Mesenchymal stem cell (in vitro differentiated cells and primary cell): Measurements from ENCODE around the gene FHIT.

ENCODE experiments used
- DNase-seq: peaks from one replicate; pipeline ENCODE4 v3.0.0-alpha.2; 2013
- H2AFZ ChIP-seq: one replicate; pipeline ENCODE4 v1.6.1; 2013; ENCODE audit warnings: low read depth, mild to moderate bottlenecking, control low read depth, inconsistent platforms, low read length, moderate library complexity
- H2AK5ac ChIP-seq: 2 replicates; pipeline ENCODE4 v1.6.1; 2013; ENCODE audit warnings: low read length, moderate library complexity, mild to moderate bottlenecking, inconsistent platforms; ENCODE audit not compliant: severe bottlenecking
- H2BK120ac ChIP-seq: one replicate; pipeline ENCODE4 v1.6.1; 2013; ENCODE audit warnings: low read depth, mild to moderate bottlenecking, inconsistent platforms, low read length, moderate library complexity
- H2BK12ac ChIP-seq, 2 experiments: one replicate each; pipeline ENCODE4 v1.6.1; 2013; ENCODE audit warnings: inconsistent platforms in 2 of 2, low read length in 2 of 2, mild to moderate bottlenecking in 2 of 2, moderate library complexity in 2 of 2, control low read depth in 1 of 2
- H2BK15ac ChIP-seq: one replicate; pipeline ENCODE4 v1.6.1; 2013; ENCODE audit warnings: mild to moderate bottlenecking, low read depth, inconsistent platforms; ENCODE audit not compliant: poor library complexity, severe bottlenecking
- H2BK5ac ChIP-seq: 2 replicates; pipeline ENCODE4 v1.6.1; 2013; ENCODE audit warnings: low read depth, mild to moderate bottlenecking, low read length, control low read depth, inconsistent platforms; ENCODE audit not compliant: poor library complexity, severe bottlenecking
- H3K14ac ChIP-seq, 2 experiments: one replicate each; pipeline ENCODE4 v1.6.1; 2013; ENCODE audit warnings: inconsistent platforms in 2 of 2, low read length in 2 of 2, control low read depth in 1 of 2, mild to moderate bottlenecking in 1 of 2, moderate library complexity in 1 of 2
- H3K18ac ChIP-seq, 2 experiments: one replicate each; pipeline ENCODE4 v1.6.1; 2013; ENCODE audit warnings: inconsistent platforms in 2 of 2, low read length in 2 of 2, control low read depth in 1 of 2, low read depth in 1 of 2, mild to moderate bottlenecking in 1 of 2
- H3K23ac ChIP-seq, 2 experiments: one replicate each; pipeline ENCODE4 v1.6.1; 2013; ENCODE audit warnings: inconsistent platforms in 2 of 2, low read length in 2 of 2, mild to moderate bottlenecking in 2 of 2, moderate library complexity in 2 of 2, control low read depth in 1 of 2
- H3K27ac ChIP-seq: 2 replicates; pipeline ENCODE4 v1.5.1; 2013; ENCODE audit warnings: mild to moderate bottlenecking, moderate library complexity, low read length, control low read depth, inconsistent platforms; ENCODE audit not compliant: poor library complexity, severe bottlenecking
- H3K27me3 ChIP-seq, 2 experiments: 2 replicates each; pipeline versions ENCODE4 v1.6.1 to v1.7.0; 2013; ENCODE audit warnings: low read length in 2 of 2, mild to moderate bottlenecking in 2 of 2, moderate library complexity in 2 of 2, control low read depth in 1 of 2, inconsistent platforms in 1 of 2; ENCODE audit not compliant: control insufficient read depth in 1 of 2, insufficient read depth in 1 of 2
- H3K36me3 ChIP-seq, 2 experiments: 2 replicates each; pipeline versions ENCODE4 v1.6.1 to v1.7.0; 2013; ENCODE audit warnings: low read length in 2 of 2, control low read depth in 1 of 2, inconsistent platforms in 1 of 2, low read depth in 1 of 2, mild to moderate bottlenecking in 1 of 2; ENCODE audit not compliant: insufficient read depth in 2 of 2, control insufficient read depth in 1 of 2
- H3K4ac ChIP-seq, 2 experiments: one replicate each; pipeline ENCODE4 v1.6.1; 2013; ENCODE audit warnings: inconsistent platforms in 2 of 2, low read length in 2 of 2, mild to moderate bottlenecking in 2 of 2, moderate library complexity in 2 of 2, control low read depth in 1 of 2, low read depth in 1 of 2
- H3K4me1 ChIP-seq: 2 replicates; pipeline ENCODE4 v1.6.1; 2013; ENCODE audit warnings: low read depth, low read length, control low read depth; ENCODE audit not compliant: control insufficient read depth, insufficient read depth
- H3K4me2 ChIP-seq: 2 replicates; pipeline ENCODE4 v1.6.1; 2013; ENCODE audit warnings: low read length, mild to moderate bottlenecking, inconsistent platforms; ENCODE audit not compliant: poor library complexity, severe bottlenecking
- H3K4me3 ChIP-seq, 2 experiments: 2 replicates each; pipeline versions ENCODE4 v1.5.1 to v1.7.0; 2013; ENCODE audit warnings: low read length in 2 of 2, mild to moderate bottlenecking in 2 of 2, control low read depth in 1 of 2, low read depth in 1 of 2; ENCODE audit not compliant: insufficient read depth in 1 of 2
- H3K79me1 ChIP-seq: replicated peaks from 2 replicates; pipeline ENCODE4 v1.6.1; 2013; ENCODE audit warnings: mild to moderate bottlenecking, control low read depth, low read length, inconsistent platforms; ENCODE audit not compliant: poor library complexity, severe bottlenecking
- H3K9ac ChIP-seq: 2 replicates; pipeline ENCODE4 v1.7.0; 2013; ENCODE audit warnings: mild to moderate bottlenecking, low read length, moderate library complexity
- H3K9me3 ChIP-seq: 2 replicates; pipeline ENCODE4 v1.7.0; 2013; ENCODE audit warnings: mild to moderate bottlenecking, low read length; ENCODE audit not compliant: control insufficient read depth
- H4K8ac ChIP-seq: one replicate; pipeline ENCODE4 v1.6.1; 2013; ENCODE audit warnings: inconsistent platforms, mild to moderate bottlenecking, low read length, moderate library complexity
- H4K91ac ChIP-seq: one replicate; pipeline ENCODE4 v1.6.1; 2013; ENCODE audit warnings: mild to moderate bottlenecking, low read length, inconsistent platforms
- WGBS: methylation state at CpG from one replicate; pipeline ENCODE4 v1.1.7; 2013; ENCODE audit warnings: mixed read lengths; 5-methylcytosine and 5-hydroxymethylcytosine counted together

The FHIT gene

DNA sequence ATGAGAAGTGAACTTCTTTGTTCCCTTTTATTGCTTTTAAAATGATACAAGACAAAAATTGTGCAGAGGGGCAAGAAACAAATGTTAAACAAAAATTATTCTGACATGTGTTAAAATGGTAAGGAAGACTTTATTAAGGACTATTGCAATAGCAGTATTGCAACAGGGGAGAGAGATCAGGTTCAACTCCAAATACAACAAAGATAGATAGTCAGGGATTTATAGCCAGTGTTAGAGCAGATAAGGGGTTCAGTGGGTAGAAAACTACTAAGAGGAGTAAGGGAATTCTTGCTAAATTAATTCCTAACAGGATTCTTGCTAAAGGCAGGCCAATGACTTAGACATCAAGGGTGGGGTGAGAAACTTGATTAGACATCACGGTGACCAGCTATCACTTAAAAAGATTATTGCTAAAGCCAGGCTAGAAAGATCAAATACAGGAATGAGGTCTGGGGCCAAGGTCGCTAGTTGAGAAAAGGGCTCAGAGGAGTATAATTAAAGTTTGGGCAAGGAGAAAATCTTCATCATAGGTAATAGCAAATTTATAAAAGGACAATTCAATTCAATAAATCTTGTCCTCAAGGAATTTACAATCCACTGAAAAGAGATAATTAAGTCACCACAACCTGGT is 81.5 kb downstream of the FHIT start:
- 92% methylated on average over 2 of the region's 2 CpGs for WGBS
- Histone ChIP-seq H2BK120ac (no peak overlapping the region), H3K4me1 (peaks cover 4% of the 10 kb centered on the region), H3K27ac (no peak overlapping the region), H3K14ac (no peak overlapping the region), H3K4ac (no peak overlapping the region), H2BK5ac (no peak overlapping the region), H3K23ac (no peak overlapping the region), H3K9me3 (no peaks in the 10 kb centered on the region), H3K4me2 (no peak overlapping the region), H2AK5ac (no peak overlapping the region), H4K91ac (no peak overlapping the region), H3K9ac (no peak overlapping the region), H3K18ac (no peak overlapping the region), H2AFZ (no peak overlapping the region), H2BK15ac (no peak overlapping the region), H2BK12ac (no peak overlapping the region), H3K36me3 (no peaks in the 10 kb centered on the region), H3K27me3 (no peaks in the 10 kb centered on the region), H4K8ac (no peak overlapping the region), H3K79me1 (no peaks in the 10 kb centered on the region), H3K4me3 (no peak overlapping the region)
- DNase-seq = no peak

DNA sequence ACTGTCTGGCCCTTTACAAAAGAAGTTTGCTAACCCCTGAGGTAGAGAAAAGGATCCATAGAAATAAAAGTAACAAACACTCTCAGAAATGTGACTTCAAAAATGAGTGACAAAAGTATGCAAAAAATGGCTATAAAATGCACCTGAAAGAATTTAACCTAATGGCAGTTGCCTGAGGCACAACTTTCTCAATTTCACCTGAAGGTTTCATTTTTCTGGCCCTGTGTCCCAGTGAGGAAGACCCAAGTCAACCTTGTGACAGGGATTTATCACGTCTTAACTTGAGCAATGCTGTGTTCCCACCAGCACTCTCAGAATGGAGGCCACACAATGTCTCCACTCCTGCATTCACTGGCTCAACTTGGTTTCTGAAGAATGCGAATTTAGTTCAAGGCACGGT is 83.0 kb downstream of the FHIT start:
- H4K8ac ChIP-seq = no peak overlapping the region
- H2AFZ ChIP-seq = no peak overlapping the region
- H3K18ac ChIP-seq = no peak overlapping the region
- WGBS = 80% methylated on average over 3 of the region's 3 CpGs
- H3K14ac ChIP-seq = no peak overlapping the region
- no peak overlapping the region for H2BK15ac ChIP-seq
- no peak overlapping the region for H4K91ac ChIP-seq
- no peaks in the 10 kb centered on the region for H3K79me1 ChIP-seq
- DNase-seq = no peak
- H2AK5ac ChIP-seq = no peak overlapping the region
- H3K9ac ChIP-seq = no peak overlapping the region
- H2BK12ac ChIP-seq = no peak overlapping the region
- no peaks in the 10 kb centered on the region for H3K27me3 ChIP-seq
- peaks cover 4% of the 10 kb centered on the region for H3K4me1 ChIP-seq
- no peak overlapping the region for H3K27ac ChIP-seq
- no peak overlapping the region for H3K23ac ChIP-seq
- no peak overlapping the region for H3K4me3 ChIP-seq
- no peak overlapping the region for H3K4ac ChIP-seq
- H2BK120ac ChIP-seq = no peak overlapping the region
- no peak overlapping the region for H2BK5ac ChIP-seq
- no peaks in the 10 kb centered on the region for H3K36me3 ChIP-seq
- no peaks in the 10 kb centered on the region for H3K9me3 ChIP-seq
- H3K4me2 ChIP-seq = no peak overlapping the region

DNA sequence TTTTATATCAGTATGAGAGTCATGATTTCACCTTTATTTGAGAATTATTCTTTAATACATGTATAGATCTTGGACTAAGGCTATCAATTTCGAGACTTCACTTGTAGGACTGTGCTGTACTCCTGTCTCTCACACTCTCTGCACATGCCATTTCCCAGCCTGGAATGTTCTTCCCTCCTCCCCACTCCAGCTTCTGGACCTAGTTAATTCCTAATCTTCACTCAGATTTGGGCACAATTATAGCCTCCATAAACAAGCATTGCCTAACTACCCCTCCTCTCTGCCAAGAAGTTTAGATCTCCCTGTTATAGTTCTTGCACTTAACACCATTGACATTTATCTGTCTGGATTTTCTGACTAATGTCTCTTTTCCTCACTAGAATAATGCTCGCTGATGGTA is 88.3 kb downstream of the FHIT start:
- Histone ChIP-seq H4K91ac (no peak overlapping the region), H3K4ac (no peak overlapping the region), H2BK15ac (no peak overlapping the region), H2BK12ac (no peak overlapping the region), H3K36me3 (no peaks in the 10 kb centered on the region), H3K4me2 (no peak overlapping the region), H3K27me3 (no peaks in the 10 kb centered on the region), H3K27ac (no peak overlapping the region), H3K9me3 (no peaks in the 10 kb centered on the region), H3K23ac (no peak overlapping the region), H2AFZ (no peak overlapping the region), H2BK5ac (no peak overlapping the region), H2BK120ac (no peak overlapping the region), H3K14ac (no peak overlapping the region), H4K8ac (no peak overlapping the region), H3K4me3 (no peak overlapping the region), H3K79me1 (no peaks in the 10 kb centered on the region), H2AK5ac (no peak overlapping the region), H3K18ac (no peak overlapping the region), H3K4me1 (no peaks in the 10 kb centered on the region), H3K9ac (no peak overlapping the region)
- 70% methylated on average over 2 of the region's 2 CpGs for WGBS
- DNase-seq = no peak

GRCh38 chr3:61158667-61159066 is 92.6 kb downstream of the FHIT start:
- Histone ChIP-seq H3K14ac (no peak overlapping the region), H2AFZ (no peak overlapping the region), H3K4me3 (no peak overlapping the region), H3K27me3 (no peaks in the 10 kb centered on the region), H3K9ac (no peak overlapping the region), H3K4me2 (no peak overlapping the region), H2BK15ac (no peak overlapping the region), H2BK120ac (no peak overlapping the region), H3K4ac (no peak overlapping the region), H3K9me3 (no peaks in the 10 kb centered on the region), H3K18ac (no peak overlapping the region), H2BK12ac (no peak overlapping the region), H3K36me3 (no peaks in the 10 kb centered on the region), H2AK5ac (no peak overlapping the region), H3K27ac (no peak overlapping the region), H4K91ac (no peak overlapping the region), H3K4me1 (no peaks in the 10 kb centered on the region), H4K8ac (no peak overlapping the region), H3K23ac (no peak overlapping the region), H3K79me1 (no peaks in the 10 kb centered on the region), H2BK5ac (no peak overlapping the region)
- no peak for DNase-seq
